PC-3 (cell line): Measurements from ENCODE around the gene PDS5B.

Experiments
- EZH2 ChIP-seq: fragments of 300-600 bp; sonication (generic); IDR thresholded peaks from one replicate; pipeline ENCODE4 v1.6.1; 2017; ENCODE audit warnings: antibody characterized with exemption, mild to moderate bottlenecking, low read length; ENCODE audit not compliant: unreplicated experiment
- EZH2phosphoT487 ChIP-seq: fragments of 300-600 bp; sonication (generic); IDR thresholded peaks from 2 replicates; pipeline ENCODE4 v1.6.1; 2018; ENCODE audit warnings: mild to moderate bottlenecking, antibody characterized with exemption, low read length, borderline replicate concordance
- TF ChIP-seq, protein P1 (sequence below): fragments of 300-600 bp; sonication (generic); conservative IDR thresholded peaks from 2 replicates; pipeline ENCODE4 v1.5.1; 2017; ENCODE audit warnings: antibody characterized with exemption, low read depth, mild to moderate bottlenecking, low read length

GRCh38 chr13:32624441-32624840, 38.2 kb downstream of the PDS5B start:
- TF ChIP-seq, protein P1, sequence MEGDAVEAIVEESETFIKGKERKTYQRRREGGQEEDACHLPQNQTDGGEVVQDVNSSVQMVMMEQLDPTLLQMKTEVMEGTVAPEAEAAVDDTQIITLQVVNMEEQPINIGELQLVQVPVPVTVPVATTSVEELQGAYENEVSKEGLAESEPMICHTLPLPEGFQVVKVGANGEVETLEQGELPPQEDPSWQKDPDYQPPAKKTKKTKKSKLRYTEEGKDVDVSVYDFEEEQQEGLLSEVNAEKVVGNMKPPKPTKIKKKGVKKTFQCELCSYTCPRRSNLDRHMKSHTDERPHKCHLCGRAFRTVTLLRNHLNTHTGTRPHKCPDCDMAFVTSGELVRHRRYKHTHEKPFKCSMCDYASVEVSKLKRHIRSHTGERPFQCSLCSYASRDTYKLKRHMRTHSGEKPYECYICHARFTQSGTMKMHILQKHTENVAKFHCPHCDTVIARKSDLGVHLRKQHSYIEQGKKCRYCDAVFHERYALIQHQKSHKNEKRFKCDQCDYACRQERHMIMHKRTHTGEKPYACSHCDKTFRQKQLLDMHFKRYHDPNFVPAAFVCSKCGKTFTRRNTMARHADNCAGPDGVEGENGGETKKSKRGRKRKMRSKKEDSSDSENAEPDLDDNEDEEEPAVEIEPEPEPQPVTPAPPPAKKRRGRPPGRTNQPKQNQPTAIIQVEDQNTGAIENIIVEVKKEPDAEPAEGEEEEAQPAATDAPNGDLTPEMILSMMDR = no peak
- TF ChIP-seq EZH2 (no peak), EZH2phosphoT487 (no peak)
